ENCODE measurements around the gene SLC38A8. TPM values are rescaled to one million over a fixed set of nuclear protein-coding genes. Genes with fewer than 3 reads are reported as not detected.

Gene SLC38A8
- total RNA-seq, 1 donor from 2014 or later, result not detected

GRCh38 chr16:84027625-84028024, 15.0 kb downstream of the SLC38A8 start:
- no peak for DNase-seq

- no peak for DNase-seq
Measured at GRCh38 chr16:84026606-84027005, 16.0 kb downstream of the SLC38A8 start.

- DNase-seq, result peak; percentile 49
Measured at GRCh38 chr16:84024854-84025253, 17.7 kb downstream of the SLC38A8 start.

- DNase-seq, result no peak
Measured at GRCh38 chr16:84022644-84023043, 20.0 kb downstream of the SLC38A8 start.

GRCh38 chr16:84021488-84021887, 21.1 kb downstream of the SLC38A8 start:
- no peak for DNase-seq

- no peak for DNase-seq
Measured at GRCh38 chr16:84020353-84020752, 22.2 kb downstream of the SLC38A8 start.

GRCh38 chr16:84018710-84019109, 23.9 kb downstream of the SLC38A8 start:
- DNase-seq, result no peak

GRCh38 chr16:84016477-84016876, 26.1 kb downstream of the SLC38A8 start:
- DNase-seq, result no peak

- no peak for DNase-seq
Measured at GRCh38 chr16:84015399-84015798, 27.2 kb downstream of the SLC38A8 start.

GRCh38 chr16:84014570-84015327, 27.8 kb downstream of the SLC38A8 start:
- no peak for DNase-seq

GRCh38 chr16:84013787-84014569, 28.6 kb downstream of the SLC38A8 start:
- peak; percentile 43 for DNase-seq

GRCh38 chr16:84009282-84009681, 33.3 kb downstream of the SLC38A8 start:
- DNase-seq, result no peak

- no peak for DNase-seq
Measured at GRCh38 chr16:84007965-84008364, 34.6 kb downstream of the SLC38A8 start.

- no peak for DNase-seq
Measured at GRCh38 chr16:84007520-84007919, 35.1 kb downstream of the SLC38A8 start.

- DNase-seq, result no peak
Measured at GRCh38 chr16:84005391-84005790, 37.2 kb downstream of the SLC38A8 start.

- no peak for DNase-seq
Measured at GRCh38 chr16:84004442-84004841, 38.2 kb downstream of the SLC38A8 start.

- no peak for DNase-seq
Measured at GRCh38 chr16:84003038-84003437, 39.6 kb downstream of the SLC38A8 start.

- DNase-seq, result no peak
Measured at GRCh38 chr16:84001726-84002125, 40.9 kb downstream of the SLC38A8 start.

- peak; percentile 10 for DNase-seq
Measured at GRCh38 chr16:84000989-84001642, 41.5 kb downstream of the SLC38A8 start.

- no peak for DNase-seq
Measured at GRCh38 chr16:83998091-83998490, 44.5 kb downstream of the SLC38A8 start.

- no peak for DNase-seq
Measured at GRCh38 chr16:83996481-83997252, 45.9 kb downstream of the SLC38A8 start.

- peak; percentile 5 for DNase-seq
Measured at GRCh38 chr16:83995754-83996153, 46.8 kb downstream of the SLC38A8 start.

GRCh38 chr16:83994703-83995102, 47.9 kb downstream of the SLC38A8 start:
- DNase-seq, result no peak

Data from dermis blood vessel endothelial cell (primary cell).